ENCODE measurements around the gene FBLL1.

- TF ChIP-seq CTCF (IDR thresholded peaks at IDR 0.05; ENCODE audit: insufficient read depth, low read length, poor library complexity, severe bottlenecking) (no peak), EZH2phosphoT487 (conservative IDR thresholded peaks at IDR 0.05; ENCODE audit: low read length) (no peak)
Observed at GRCh38 chr5:168531987-168532864, 3.1 kb downstream of the FBLL1 start.
